NK-92 (cell line): Measurements from ENCODE around the gene CRIP1.

Source experiments
- DNase-seq: peaks from one replicate; lab custom pipeline; 2025; ENCODE audit not compliant: unreplicated experiment; lab: John Stamatoyannopoulos, UW

Gene CRIP1

GRCh38 chr14:105492031-105492970, 5.6 kb downstream of the CRIP1 start:
- no peak for DNase-seq

- DNase-seq, result no peak
Observed at GRCh38 chr14:105492971-105493871, 6.5 kb downstream of the CRIP1 start.

- DNase-seq, result no peak
Observed at GRCh38 chr14:105493921-105494605, 7.4 kb downstream of the CRIP1 start.

- no peak for DNase-seq
Observed at GRCh38 chr14:105494606-105494929, 7.9 kb downstream of the CRIP1 start.

- DNase-seq, result no peak
Observed at GRCh38 chr14:105495101-105495989, 8.7 kb downstream of the CRIP1 start.

- DNase-seq, result no peak
Observed at GRCh38 chr14:105495990-105496830, 9.5 kb downstream of the CRIP1 start.

GRCh38 chr14:105496831-105497591, 10.3 kb downstream of the CRIP1 start:
- DNase-seq, result no peak

GRCh38 chr14:105497671-105498429, 11.2 kb downstream of the CRIP1 start:
- DNase-seq, result no peak

GRCh38 chr14:105498430-105499255, 12.0 kb downstream of the CRIP1 start:
- no peak for DNase-seq

GRCh38 chr14:105499256-105500035, 12.8 kb downstream of the CRIP1 start:
- no peak for DNase-seq

GRCh38 chr14:105500036-105500725, 13.5 kb downstream of the CRIP1 start:
- no peak for DNase-seq

GRCh38 chr14:105500726-105501101, 14.0 kb downstream of the CRIP1 start:
- DNase-seq, result no peak

GRCh38 chr14:105501504-105502291, 15.0 kb downstream of the CRIP1 start:
- no peak for DNase-seq

GRCh38 chr14:105502446-105503295, 16.0 kb downstream of the CRIP1 start:
- no peak for DNase-seq
